Common myeloid progenitor, CD34-positive (primary cell): ENCODE data around the gene STAC3.

Experiments used
- CTCF ChIA-PET: fragments of 350-600 bp; sonication (Branson Sonifier 250); formaldehyde crosslinking; loops from one replicate; lab custom pipeline; 2021; ENCODE audit warnings: antibody characterized with exemption; lab: Charles Lee
- POLR2A ChIA-PET: fragments of 350-600 bp; sonication (Branson Sonifier 250); formaldehyde crosslinking; loops from one replicate; lab custom pipeline; 2021; ENCODE audit warnings: antibody characterized with exemption; lab: Charles Lee
- DNase-seq, 3 donors: peaks; one replicate each; pipeline versions ENCODE4 v3.0.0 to v3.0.0-alpha.2; 2013
- H3K27ac ChIP-seq, 2 experiments: 1 replicate in 1 of 2; 2 replicates in 1 of 2; pipeline ENCODE4 v1.7.0; 2013; ENCODE audit warnings: inconsistent platforms in 2 of 2, low read length in 2 of 2, mild to moderate bottlenecking in 2 of 2, low read depth in 1 of 2, moderate library complexity in 1 of 2; ENCODE audit not compliant: severe bottlenecking in 2 of 2, insufficient read depth in 1 of 2, poor library complexity in 1 of 2
- H3K27me3 ChIP-seq, 5 experiments: replicated peaks in 2 of 5; 1 replicate in 3 of 5; 2 replicates in 2 of 5; pipeline versions ENCODE4 v1.6.1 to v1.7.0; 2013; ENCODE audit warnings: low read length in 4 of 5, mild to moderate bottlenecking in 2 of 5, moderate library complexity in 2 of 5, inconsistent platforms in 1 of 5; ENCODE audit not compliant: insufficient read depth in 5 of 5, control insufficient read depth in 4 of 5
- H3K36me3 ChIP-seq, 4 experiments: 1 replicate in 2 of 4; 2 replicates in 2 of 4; pipeline versions ENCODE4 v1.6.1 to v1.7.0; 2013; ENCODE audit warnings: low read length in 3 of 4, control low read depth in 1 of 4, mild to moderate bottlenecking in 1 of 4; ENCODE audit not compliant: control insufficient read depth in 4 of 4, insufficient read depth in 4 of 4
- H3K4me1 ChIP-seq, 4 experiments: 1 replicate in 3 of 4; 2 replicates in 1 of 4; pipeline versions ENCODE4 v1.6.1 to v1.7.1; 2013; ENCODE audit warnings: low read length in 3 of 4, mild to moderate bottlenecking in 3 of 4, control low read depth in 1 of 4, inconsistent platforms in 1 of 4, moderate library complexity in 1 of 4; ENCODE audit not compliant: control insufficient read depth in 4 of 4, insufficient read depth in 4 of 4; ENCODE audit errors: control extremely low read depth in 1 of 4
- H3K4me3 ChIP-seq, 7 experiments: 1 replicate in 4 of 7; 2 replicates in 3 of 7; pipeline versions ENCODE4 v1.5.1 to v1.7.0; 2013; ENCODE audit warnings: mild to moderate bottlenecking in 7 of 7, low read length in 6 of 7, moderate library complexity in 6 of 7, inconsistent platforms in 2 of 7, low read depth in 2 of 7, control low read depth in 1 of 7; ENCODE audit not compliant: insufficient read depth in 4 of 7, control insufficient read depth in 1 of 7; ENCODE audit errors: extremely low read depth in 1 of 7
- H3K9me3 ChIP-seq, 5 experiments: 1 replicate in 4 of 5; 2 replicates in 1 of 5; pipeline versions ENCODE4 v1.6.1 to v1.7.1; 2013; ENCODE audit warnings: low read length in 4 of 5, mild to moderate bottlenecking in 2 of 5, inconsistent platforms in 1 of 5, low read depth in 1 of 5, moderate library complexity in 1 of 5; ENCODE audit not compliant: control insufficient read depth in 4 of 5, insufficient read depth in 2 of 5; ENCODE audit errors: control extremely low read depth in 1 of 5
- WGBS: methylation state at CpG from one replicate; pipeline ENCODE4 v1.1.5; 2013; ENCODE audit not compliant: insufficient coverage; 5-methylcytosine and 5-hydroxymethylcytosine counted together

STAC3 gene

DNA sequence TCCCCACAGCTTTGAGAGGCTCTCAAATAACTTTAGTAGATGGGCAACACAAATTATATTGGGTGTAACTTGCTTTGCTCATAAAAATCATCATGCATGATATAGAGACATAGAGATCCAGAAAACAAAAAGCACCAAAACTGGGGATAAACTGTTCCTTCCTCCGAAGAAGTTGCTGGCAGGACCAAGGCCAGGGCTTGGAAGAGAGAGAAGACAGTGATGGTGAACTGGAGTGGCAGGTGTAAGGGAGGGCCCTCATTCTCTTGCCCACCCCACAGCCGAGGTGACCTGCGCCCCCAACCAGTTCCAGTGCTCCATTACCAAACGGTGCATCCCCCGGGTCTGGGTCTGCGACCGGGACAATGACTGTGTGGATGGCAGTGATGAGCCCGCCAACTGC lies 49.8 kb downstream of the STAC3 start:
- Histone ChIP-seq H3K4me1 (no peaks in the 10 kb centered on the region), H3K27me3 (no peaks in the 10 kb centered on the region), H3K4me3 (no peak overlapping the region), H3K27ac (no peak overlapping the region), H3K36me3 (no peaks in the 10 kb centered on the region), H3K9me3 (no peaks in the 10 kb centered on the region)
- DNase-seq, result no peak
- ChIA-PET POLR2A (no interaction called here), CTCF (interaction anchor here (1.3 kb wide), 1 partner anchor 12 kb away, joined by 3 read pairs; no protein-coding TSS in a partner anchor)
- WGBS, result 95% methylated on average over 4 of the region's 8 CpGs

DNA sequence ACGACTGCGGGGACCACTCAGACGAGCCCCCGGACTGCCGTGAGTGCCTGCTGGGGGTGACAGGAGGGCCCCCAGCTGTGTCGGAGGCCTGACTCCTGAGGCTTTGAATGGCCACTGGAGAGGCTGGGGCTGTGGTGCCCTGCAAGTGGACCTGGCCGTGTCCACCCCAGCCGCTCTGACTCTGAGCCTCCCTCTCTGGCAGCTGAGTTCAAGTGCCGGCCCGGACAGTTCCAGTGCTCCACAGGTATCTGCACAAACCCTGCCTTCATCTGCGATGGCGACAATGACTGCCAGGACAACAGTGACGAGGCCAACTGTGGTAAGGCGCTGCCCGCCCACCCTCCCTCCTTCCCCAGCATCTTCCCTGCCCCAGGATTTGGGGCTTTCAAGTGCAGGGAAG lies 50.5 kb downstream of the STAC3 start:
- Histone ChIP-seq H3K4me3 (no peak overlapping the region), H3K27ac (no peak overlapping the region), H3K27me3 (no peaks in the 10 kb centered on the region), H3K36me3 (no peaks in the 10 kb centered on the region), H3K4me1 (no peaks in the 10 kb centered on the region), H3K9me3 (no peaks in the 10 kb centered on the region)
- ChIA-PET CTCF (no interaction called here), POLR2A (no interaction called here)
- no peak for DNase-seq
- WGBS, result 100% methylated on average over 9 of the region's 15 CpGs

DNA sequence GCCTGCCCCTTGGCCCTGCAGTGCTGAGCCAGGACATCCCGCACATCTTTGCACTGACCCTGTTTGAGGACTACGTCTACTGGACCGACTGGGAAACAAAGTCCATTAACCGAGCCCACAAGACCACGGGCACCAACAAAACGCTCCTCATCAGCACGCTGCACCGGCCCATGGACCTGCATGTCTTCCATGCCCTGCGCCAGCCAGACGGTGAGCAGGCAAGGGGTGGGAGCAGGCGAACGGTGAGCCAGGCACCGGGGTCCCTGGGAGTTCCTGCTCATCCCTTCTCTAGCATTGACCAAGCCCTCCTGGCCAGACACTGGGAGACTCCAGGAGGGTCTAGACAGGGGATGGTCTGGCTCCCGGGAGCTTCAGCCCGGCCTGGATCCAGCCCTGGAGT lies 51.8 kb downstream of the STAC3 start:
- Histone ChIP-seq H3K4me3 (no peak overlapping the region), H3K36me3 (no peaks in the 10 kb centered on the region), H3K9me3 (no peaks in the 10 kb centered on the region), H3K27me3 (no peaks in the 10 kb centered on the region), H3K4me1 (no peaks in the 10 kb centered on the region), H3K27ac (no peak overlapping the region)
- 89% methylated on average over 14 of the region's 15 CpGs for WGBS
- DNase-seq, result no peak
- ChIA-PET CTCF (interaction anchor here (0.9 to 4.8 kb wide), 2 partner anchors 14 to 15 kb away, joined by 4 to 38 read pairs; no protein-coding TSS in a partner anchor), POLR2A (no interaction called here)

DNA sequence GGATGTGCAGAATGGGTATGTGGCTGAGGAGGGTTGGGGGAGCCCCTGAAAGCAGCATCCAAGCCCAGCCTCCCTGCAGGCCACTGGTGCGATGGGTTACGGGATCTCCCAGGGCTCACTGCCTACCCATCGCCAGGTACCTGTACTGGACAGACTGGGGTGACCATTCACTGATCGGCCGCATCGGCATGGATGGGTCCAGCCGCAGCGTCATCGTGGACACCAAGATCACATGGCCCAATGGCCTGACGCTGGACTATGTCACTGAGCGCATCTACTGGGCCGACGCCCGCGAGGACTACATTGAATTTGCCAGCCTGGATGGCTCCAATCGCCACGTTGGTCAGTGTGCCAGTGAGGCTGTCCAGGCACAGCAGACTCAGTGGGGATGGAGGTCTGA lies 52.7 kb downstream of the STAC3 start:
- WGBS, result 98% methylated on average over 17 of the region's 17 CpGs
- ChIA-PET POLR2A (no interaction called here), CTCF (interaction anchor here (0.9 to 4.8 kb wide), 2 partner anchors 14 to 15 kb away, joined by 4 to 38 read pairs; no protein-coding TSS in a partner anchor)
- H3K9me3 ChIP-seq, result no peaks in the 10 kb centered on the region
- H3K27me3 ChIP-seq, result no peaks in the 10 kb centered on the region
- H3K4me3 ChIP-seq, result no peak overlapping the region
- H3K36me3 ChIP-seq, result no peaks in the 10 kb centered on the region
- H3K4me1 ChIP-seq, result no peaks in the 10 kb centered on the region
- no peak for DNase-seq
- H3K27ac ChIP-seq, result no peak overlapping the region

DNA sequence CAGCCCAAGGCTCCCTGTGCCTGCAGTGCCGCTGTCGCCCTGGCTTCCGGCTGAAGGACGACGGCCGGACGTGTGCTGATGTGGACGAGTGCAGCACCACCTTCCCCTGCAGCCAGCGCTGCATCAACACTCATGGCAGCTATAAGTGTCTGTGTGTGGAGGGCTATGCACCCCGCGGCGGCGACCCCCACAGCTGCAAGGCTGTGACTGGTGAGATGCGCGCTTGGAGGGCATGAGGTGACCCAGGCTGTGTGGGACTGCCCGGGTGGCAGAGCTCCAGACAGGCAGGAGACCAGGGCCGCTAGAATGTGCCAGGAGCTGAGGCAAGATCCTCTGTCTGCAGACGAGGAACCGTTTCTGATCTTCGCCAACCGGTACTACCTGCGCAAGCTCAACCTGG lies 54.0 kb downstream of the STAC3 start:
- 97% methylated on average over 21 of the region's 22 CpGs for WGBS
- no peak for DNase-seq
- Histone ChIP-seq H3K9me3 (no peaks in the 10 kb centered on the region), H3K4me3 (no peak overlapping the region), H3K36me3 (no peaks in the 10 kb centered on the region), H3K4me1 (no peaks in the 10 kb centered on the region), H3K27ac (no peak overlapping the region), H3K27me3 (no peaks in the 10 kb centered on the region)
- POLR2A ChIA-PET, result interaction anchor here (1.0 to 1.1 kb wide), 2 partner anchors 49 to 85 kb away, joined by 3 to 4 read pairs; no protein-coding TSS in a partner anchor
- CTCF ChIA-PET, result interaction anchor here (1.1 to 4.8 kb wide), 5 partner anchors 12 to 73 kb away, joined by 3 to 38 read pairs (median 4); no protein-coding TSS in a partner anchor

DNA sequence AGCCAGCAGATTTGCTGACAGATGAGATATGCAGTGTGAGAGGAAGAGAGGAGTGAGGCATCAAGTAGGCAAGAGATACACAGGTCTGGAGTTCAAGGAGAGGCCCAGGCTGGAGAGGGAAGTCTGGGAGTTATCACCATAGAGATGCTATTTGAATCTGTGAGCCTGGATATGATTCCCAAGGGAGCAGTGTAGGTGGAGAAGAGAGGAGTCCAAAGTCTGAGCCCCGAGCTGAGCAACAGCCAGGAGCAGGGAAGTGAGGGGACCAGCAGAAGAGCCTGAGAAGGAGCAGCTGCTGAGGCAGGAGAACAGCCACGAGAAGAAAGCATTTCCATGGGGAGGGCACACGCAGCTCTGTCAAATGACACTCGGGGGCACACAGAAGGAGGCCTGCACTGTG lies 54.5 kb downstream of the STAC3 start:
- no peaks in the 10 kb centered on the region for H3K27me3 ChIP-seq
- no peak overlapping the region for H3K27ac ChIP-seq
- no peaks in the 10 kb centered on the region for H3K36me3 ChIP-seq
- H3K4me3 ChIP-seq, result no peak overlapping the region
- H3K9me3 ChIP-seq, result no peaks in the 10 kb centered on the region
- CTCF ChIA-PET, result interaction anchor here (1.1 to 4.8 kb wide), 4 partner anchors 12 to 72 kb away, joined by 3 to 38 read pairs (median 4); no protein-coding TSS in a partner anchor
- POLR2A ChIA-PET, result interaction anchor here (1.0 kb wide), 1 partner anchor 85 kb away, joined by 4 read pairs; no protein-coding TSS in a partner anchor
- no peak for DNase-seq
- 86% methylated on average over 4 of the region's 4 CpGs for WGBS
- H3K4me1 ChIP-seq, result no peaks in the 10 kb centered on the region

DNA sequence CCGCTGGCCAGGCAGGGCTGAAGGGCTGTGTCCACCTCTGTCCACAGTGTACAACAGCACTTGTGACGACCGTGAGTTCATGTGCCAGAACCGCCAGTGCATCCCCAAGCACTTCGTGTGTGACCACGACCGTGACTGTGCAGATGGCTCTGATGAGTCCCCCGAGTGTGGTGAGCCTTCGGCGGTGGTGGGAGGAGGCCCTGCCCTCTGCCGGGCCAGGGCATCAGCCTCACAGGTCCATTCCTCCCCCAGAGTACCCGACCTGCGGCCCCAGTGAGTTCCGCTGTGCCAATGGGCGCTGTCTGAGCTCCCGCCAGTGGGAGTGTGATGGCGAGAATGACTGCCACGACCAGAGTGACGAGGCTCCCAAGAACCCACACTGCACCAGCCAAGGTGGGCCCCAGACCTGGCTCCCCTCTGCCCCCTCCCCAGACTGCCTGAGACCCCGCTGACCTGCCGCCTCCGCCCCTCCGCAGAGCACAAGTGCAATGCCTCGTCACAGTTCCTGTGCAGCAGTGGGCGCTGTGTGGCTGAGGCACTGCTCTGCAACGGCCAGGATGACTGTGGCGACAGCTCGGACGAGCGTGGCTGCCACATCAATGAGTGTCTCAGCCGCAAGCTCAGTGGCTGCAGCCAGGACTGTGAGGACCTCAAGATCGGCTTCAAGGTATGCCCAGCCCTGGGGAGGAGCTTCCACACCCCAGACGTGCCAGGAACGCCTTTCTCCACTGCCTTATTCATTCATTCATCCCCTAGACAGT lies 55.2 kb downstream of the STAC3 start:
- ChIA-PET CTCF (interaction anchor here (0.9 to 18.6 kb wide), 5 partner anchors 11 to 72 kb away, joined by 3 to 350 read pairs (median 5); partner anchors contain the start of gene LRP1), POLR2A (interaction anchor here (1.0 kb wide), 1 partner anchor 84 kb away, joined by 4 read pairs; no protein-coding TSS in a partner anchor)
- peak in 2 of 3 donors; percentile 40 to 53 for DNase-seq
- H3K4me3 ChIP-seq, result no peak overlapping the region
- no peaks in the 10 kb centered on the region for H3K4me1 ChIP-seq
- no peaks in the 10 kb centered on the region for H3K36me3 ChIP-seq
- H3K27me3 ChIP-seq, result no peaks in the 10 kb centered on the region
- H3K27ac ChIP-seq, result no peak overlapping the region
- WGBS, result 90% methylated on average over 26 of the region's 34 CpGs
- no peaks in the 10 kb centered on the region for H3K9me3 ChIP-seq
